ENCODE data around the gene F2RL1. TPM values are rescaled to one million over a fixed set of nuclear protein-coding genes. Genes with fewer than 3 reads are reported as not detected.
A peak's percentile ranks its signal among the peaks of the same experiment; 100 is the strongest.

Gene F2RL1
- total RNA-seq, 2 experiments from 2014 or later: 2.3 to 2.9 TPM

DNA sequence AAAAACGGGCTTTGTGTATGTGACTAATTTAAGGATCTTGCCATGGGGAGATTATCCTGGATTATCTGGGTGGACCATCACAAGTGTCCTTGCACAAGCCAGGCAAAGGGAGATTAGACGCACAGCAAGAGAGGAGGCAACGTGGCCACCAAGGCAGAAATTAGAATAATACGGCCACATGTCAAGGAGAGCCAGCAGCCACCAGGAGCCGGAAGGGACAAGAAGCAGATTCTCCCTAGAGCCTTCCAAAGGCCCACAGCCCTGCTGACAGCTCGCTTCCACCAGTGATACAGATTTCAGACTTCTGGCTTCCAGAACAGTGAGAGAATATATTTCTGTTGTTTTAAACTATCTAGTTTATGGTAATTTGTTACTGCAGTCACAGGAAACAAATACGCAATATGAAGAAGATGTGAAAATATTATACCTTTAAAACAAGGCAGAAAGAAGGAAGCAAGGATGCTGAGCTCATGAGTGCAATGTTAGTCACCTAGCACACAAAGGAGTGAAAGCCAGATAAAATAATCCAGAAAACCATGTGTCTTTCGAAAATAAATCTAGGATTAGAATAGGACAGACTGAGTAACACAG lies 28.7 kb upstream of the F2RL1 start:
- Mint-ChIP-seq H3K36me3 (no peaks in the 10 kb centered on the region), H3K27me3 (no peaks in the 10 kb centered on the region), H3K9me3 (no peaks in the 10 kb centered on the region), H3K27ac (peak overlapping the region; percentile 11), H3K4me1 (ENCODE audit: low read depth) (peaks cover 20% of the 10 kb centered on the region), H3K4me3 (no peak overlapping the region)
- intact Hi-C loops (cut with micrococcal nuclease): loop anchor here (1.0 to 2.0 kb wide), 3 partner anchors 51 to 99 kb away; no protein-coding TSS in a partner anchor
- CTCF ChIA-PET: interaction anchor here (1.1 to 1.6 kb wide), 3 partner anchors 15 to 188 kb away, joined by 3 to 8 read pairs (median 5); no protein-coding TSS in a partner anchor
- DNase-seq: no peak
- POLR2A ChIA-PET: interaction anchor here (1.3 to 1.5 kb wide), 2 partner anchors 17 to 287 kb away, joined by 3 to 7 read pairs; no protein-coding TSS in a partner anchor

DNA sequence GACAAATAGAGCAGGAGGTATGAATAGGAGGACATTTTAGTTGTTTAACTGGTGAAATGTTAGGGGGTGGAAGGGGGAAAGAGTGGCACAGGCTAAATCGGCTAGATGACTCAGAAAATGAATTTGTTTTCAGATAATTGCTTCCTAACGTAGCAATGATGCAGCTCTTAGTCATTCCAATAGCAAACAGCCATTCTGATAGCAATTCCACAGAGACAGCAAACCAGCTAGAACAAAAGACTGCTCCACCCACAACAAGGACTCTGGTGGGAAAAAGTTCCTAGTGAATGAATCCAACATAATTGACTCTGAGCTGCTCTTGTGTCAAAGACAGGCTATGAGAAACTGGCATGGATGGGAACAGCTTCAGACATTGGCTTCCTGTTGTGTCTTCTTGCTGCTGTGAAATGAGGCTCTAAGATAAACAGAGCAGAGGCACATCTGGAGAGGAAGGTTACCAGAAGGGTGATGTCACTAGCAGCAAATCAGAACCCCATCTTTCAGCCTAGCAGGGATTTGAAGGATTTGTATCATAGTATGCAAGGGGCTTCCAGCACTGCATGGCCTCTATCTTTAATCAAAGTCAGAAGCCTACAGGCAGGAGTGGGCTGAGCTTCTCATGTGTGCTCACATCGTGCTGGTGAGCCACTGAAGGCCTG lies 28.1 kb upstream of the F2RL1 start:
- Mint-ChIP-seq H3K4me3 (no peak overlapping the region), H3K27ac (peak overlapping the region; percentile 67), H3K36me3 (no peaks in the 10 kb centered on the region), H3K27me3 (no peaks in the 10 kb centered on the region), H3K9me3 (no peaks in the 10 kb centered on the region), H3K4me1 (ENCODE audit: low read depth) (peaks cover 20% of the 10 kb centered on the region)
- ChIA-PET CTCF (interaction anchor here (1.1 to 1.6 kb wide), 3 partner anchors 16 to 189 kb away, joined by 3 to 10 read pairs (median 5); no protein-coding TSS in a partner anchor), POLR2A (interaction anchor here (0.7 to 1.5 kb wide), 4 partner anchors 11 to 286 kb away, joined by 3 to 7 read pairs (median 5); no protein-coding TSS in a partner anchor)
- intact Hi-C loops (cut with micrococcal nuclease): loop anchor here (1.0 to 2.0 kb wide), 4 partner anchors 16 to 99 kb away; no protein-coding TSS in a partner anchor
- peak; percentile 24 for DNase-seq

DNA sequence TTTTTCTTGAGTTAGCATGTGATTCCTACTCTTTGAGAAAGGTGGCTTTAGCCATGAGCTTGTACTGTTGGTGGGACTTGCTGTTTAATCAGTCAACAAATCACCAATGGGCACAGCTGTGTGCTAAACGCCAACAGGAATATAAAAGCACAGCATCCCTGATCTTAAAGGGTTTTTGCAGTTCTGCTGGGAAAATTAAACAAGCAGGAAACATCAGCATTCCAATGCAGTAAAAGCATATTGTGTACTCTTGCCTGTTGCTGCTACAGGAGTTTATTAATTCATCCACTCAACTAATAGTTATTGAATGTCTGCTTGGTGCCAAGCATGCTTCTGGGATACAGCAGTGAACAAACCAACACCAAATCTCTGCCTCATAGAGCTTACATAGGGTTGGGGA lies 27.4 kb upstream of the F2RL1 start:
- POLR2A ChIA-PET: interaction anchor here (0.8 to 1.5 kb wide), 2 partner anchors 15 to 59 kb away, joined by 3 to 7 read pairs; no protein-coding TSS in a partner anchor
- CTCF ChIA-PET: interaction anchor here (1.3 to 1.6 kb wide), 2 partner anchors 17 to 189 kb away, joined by 5 to 10 read pairs; no protein-coding TSS in a partner anchor
- peaks cover 20% of the 10 kb centered on the region for H3K4me1 Mint-ChIP-seq (ENCODE audit: low read depth)
- no peak for DNase-seq
- H3K27me3 Mint-ChIP-seq: no peaks in the 10 kb centered on the region
- no peaks in the 10 kb centered on the region for H3K9me3 Mint-ChIP-seq
- no peaks in the 10 kb centered on the region for H3K36me3 Mint-ChIP-seq
- no peak overlapping the region for H3K27ac Mint-ChIP-seq
- intact Hi-C loops (cut with micrococcal nuclease): loop anchor here (1.0 to 2.0 kb wide), 3 partner anchors 15 to 57 kb away; no protein-coding TSS in a partner anchor
- H3K4me3 Mint-ChIP-seq: no peak overlapping the region

- Mint-ChIP-seq H3K4me1 (ENCODE audit: low read depth) (peaks cover 14% of the 10 kb centered on the region), H3K9me3 (no peaks in the 10 kb centered on the region), H3K36me3 (no peaks in the 10 kb centered on the region), H3K27ac (no peak overlapping the region), H3K4me3 (no peak overlapping the region), H3K27me3 (no peaks in the 10 kb centered on the region)
- no peak for DNase-seq
- POLR2A ChIA-PET: no interaction called here
- intact Hi-C loops (cut with micrococcal nuclease): no loop called here
- CTCF ChIA-PET: no interaction called here
Measured at GRCh38 chr5:76794871-76795270, 24.0 kb upstream of the F2RL1 start.

DNA sequence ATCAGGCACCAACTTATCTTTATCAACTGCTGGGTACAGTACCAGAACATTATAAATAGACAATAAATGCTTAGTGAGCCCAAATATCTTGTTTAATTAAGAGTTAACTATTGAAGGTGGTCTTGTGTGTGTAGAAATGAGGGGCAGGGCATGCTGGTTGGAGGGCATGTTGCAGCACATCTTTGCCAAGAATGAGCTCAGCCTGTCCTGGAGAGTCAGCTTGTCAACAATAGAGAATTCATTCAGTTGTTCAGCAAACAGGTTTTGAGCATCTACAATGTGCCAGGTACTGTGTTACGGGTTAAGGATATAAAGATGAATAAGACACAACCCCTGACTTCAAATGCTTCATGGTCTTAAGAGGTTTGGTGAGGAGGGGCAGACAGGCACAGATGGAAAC lies 19.2 kb upstream of the F2RL1 start:
- CTCF ChIA-PET: no interaction called here

GRCh38 chr5:76800579-76800978 lies 18.3 kb upstream of the F2RL1 start:
- CTCF ChIA-PET: no interaction called here
- no peaks in the 10 kb centered on the region for H3K36me3 Mint-ChIP-seq
- intact Hi-C loops (cut with micrococcal nuclease): no loop called here
- no peak overlapping the region for H3K27ac Mint-ChIP-seq
- no peak for DNase-seq
- no peaks in the 10 kb centered on the region for H3K4me1 Mint-ChIP-seq (ENCODE audit: low read depth)
- no peaks in the 10 kb centered on the region for H3K9me3 Mint-ChIP-seq
- POLR2A ChIA-PET: no interaction called here
- H3K27me3 Mint-ChIP-seq: no peaks in the 10 kb centered on the region
- H3K4me3 Mint-ChIP-seq: no peak overlapping the region

More for the DNA sequence above, 19.2 kb upstream of the F2RL1 start:
- no peaks in the 10 kb centered on the region for H3K36me3 Mint-ChIP-seq
- POLR2A ChIA-PET: no interaction called here
- no peak for DNase-seq
- H3K27me3 Mint-ChIP-seq: no peaks in the 10 kb centered on the region
- H3K27ac Mint-ChIP-seq: no peak overlapping the region
- intact Hi-C loops (cut with micrococcal nuclease): no loop called here
- H3K9me3 Mint-ChIP-seq: no peaks in the 10 kb centered on the region
- no peak overlapping the region for H3K4me3 Mint-ChIP-seq
- no peaks in the 10 kb centered on the region for H3K4me1 Mint-ChIP-seq (ENCODE audit: low read depth)

DNA sequence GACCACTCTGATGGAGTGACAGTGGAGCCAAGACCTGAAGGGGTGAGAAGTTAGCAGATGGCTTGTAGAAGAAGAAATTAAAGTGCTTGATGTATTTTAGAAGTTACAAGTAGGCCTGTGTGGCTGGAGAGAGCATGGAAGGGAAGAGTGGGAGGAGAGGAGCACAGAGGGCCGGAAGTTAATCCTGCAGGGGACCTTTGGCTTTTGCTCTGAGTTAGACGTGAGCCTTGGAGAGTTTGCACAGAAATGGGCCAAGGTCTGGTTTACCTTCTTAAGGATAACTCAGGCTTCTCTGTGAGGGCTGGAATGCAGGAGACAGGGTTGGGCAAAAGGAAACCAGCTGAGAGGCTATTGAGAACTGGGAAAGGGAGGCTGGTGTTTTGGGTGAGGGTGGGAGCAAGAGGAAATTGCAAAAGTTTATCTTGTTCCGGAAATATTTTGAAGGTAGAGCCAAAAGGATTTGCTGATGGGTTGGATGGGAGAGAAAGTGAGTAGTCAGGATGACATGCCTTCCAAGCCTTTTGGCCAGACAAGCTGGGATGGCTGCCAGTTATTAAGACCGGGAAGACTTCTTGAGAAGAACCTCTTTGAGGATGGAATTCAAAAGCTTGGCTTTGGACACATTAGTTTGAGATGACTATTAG lies 17.5 kb upstream of the F2RL1 start:
- CTCF ChIA-PET: no interaction called here
- H3K4me3 Mint-ChIP-seq: no peak overlapping the region
- H3K36me3 Mint-ChIP-seq: no peaks in the 10 kb centered on the region
- intact Hi-C loops (cut with micrococcal nuclease): no loop called here
- no peak overlapping the region for H3K27ac Mint-ChIP-seq
- H3K4me1 Mint-ChIP-seq (ENCODE audit: low read depth): peaks cover under 1% of the 10 kb centered on the region
- POLR2A ChIA-PET: no interaction called here
- H3K9me3 Mint-ChIP-seq: no peaks in the 10 kb centered on the region
- H3K27me3 Mint-ChIP-seq: no peaks in the 10 kb centered on the region
- DNase-seq: no peak

- ChIA-PET CTCF (no interaction called here), POLR2A (no interaction called here)
- Mint-ChIP-seq H3K4me3 (no peak overlapping the region), H3K27me3 (no peaks in the 10 kb centered on the region), H3K4me1 (ENCODE audit: low read depth) (peaks cover 3% of the 10 kb centered on the region), H3K27ac (no peak overlapping the region), H3K9me3 (no peaks in the 10 kb centered on the region), H3K36me3 (no peaks in the 10 kb centered on the region)
- intact Hi-C loops (cut with micrococcal nuclease): no loop called here
- DNase-seq: no peak
Measured at GRCh38 chr5:76801803-76802195, 17.0 kb upstream of the F2RL1 start.

- intact Hi-C loops (cut with micrococcal nuclease): no loop called here
- H3K9me3 Mint-ChIP-seq: no peaks in the 10 kb centered on the region
- CTCF ChIA-PET: no interaction called here
- POLR2A ChIA-PET: no interaction called here
- DNase-seq: no peak
- no peak overlapping the region for H3K27ac Mint-ChIP-seq
- H3K36me3 Mint-ChIP-seq: no peaks in the 10 kb centered on the region
- peaks cover 3% of the 10 kb centered on the region for H3K4me1 Mint-ChIP-seq (ENCODE audit: low read depth)
- H3K4me3 Mint-ChIP-seq: no peak overlapping the region
- no peaks in the 10 kb centered on the region for H3K27me3 Mint-ChIP-seq
Measured at GRCh38 chr5:76804266-76804665, 14.6 kb upstream of the F2RL1 start.

DNA sequence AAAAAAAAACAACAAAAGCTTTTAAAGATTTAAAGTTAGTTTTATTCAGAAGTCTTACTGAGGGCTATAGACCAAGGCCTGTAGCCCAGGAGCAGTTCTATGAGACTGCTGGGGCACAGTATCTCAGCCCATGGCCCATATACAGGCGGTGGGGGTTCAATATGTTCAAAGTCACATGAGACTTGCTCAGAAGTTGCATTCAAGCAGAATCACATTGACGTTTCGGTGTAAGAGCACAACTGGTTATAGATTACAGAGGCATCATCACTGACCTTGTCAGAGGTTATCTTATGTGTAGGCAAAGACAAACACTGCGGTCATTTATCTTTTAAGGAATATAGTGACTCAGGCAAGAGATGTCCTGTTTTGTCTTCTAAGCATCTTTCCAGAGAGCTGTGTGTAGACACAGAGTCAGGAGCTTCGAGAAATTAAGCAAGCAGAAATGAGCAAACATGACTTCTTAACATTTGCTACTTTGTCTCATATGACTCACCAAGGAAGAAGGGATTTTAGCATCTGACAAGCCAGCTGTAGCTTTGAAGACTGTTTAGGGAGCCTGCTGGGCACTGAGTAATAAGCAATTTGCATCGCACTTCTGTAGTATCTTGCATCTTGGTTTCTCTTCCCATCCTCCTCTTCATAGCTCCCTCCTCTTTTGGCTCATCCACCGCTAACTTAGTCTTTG lies 12.9 kb upstream of the F2RL1 start:
- no peaks in the 10 kb centered on the region for H3K27me3 Mint-ChIP-seq
- intact Hi-C loops (cut with micrococcal nuclease): loop anchor here (1.0 kb wide), 1 partner anchor 15 kb away; no protein-coding TSS in a partner anchor
- CTCF ChIA-PET: interaction anchor here (0.8 to 1.7 kb wide), 2 partner anchors 11 to 31 kb away, joined by 3 to 4 read pairs; no protein-coding TSS in a partner anchor
- peak; percentile 15 for DNase-seq
- H3K27ac Mint-ChIP-seq: peak overlapping the region; percentile 55
- H3K4me1 Mint-ChIP-seq (ENCODE audit: low read depth): peaks cover 3% of the 10 kb centered on the region
- H3K4me3 Mint-ChIP-seq: no peak overlapping the region
- POLR2A ChIA-PET: interaction anchor here (1.5 kb wide), 1 partner anchor 15 kb away, joined by 7 read pairs; no protein-coding TSS in a partner anchor
- no peaks in the 10 kb centered on the region for H3K36me3 Mint-ChIP-seq
- H3K9me3 Mint-ChIP-seq: no peaks in the 10 kb centered on the region

- POLR2A ChIA-PET: interaction anchor here (0.8 to 1.5 kb wide), 2 partner anchors 11 to 17 kb away, joined by 4 to 7 read pairs; no protein-coding TSS in a partner anchor
- H3K27me3 Mint-ChIP-seq: no peaks in the 10 kb centered on the region
- CTCF ChIA-PET: interaction anchor here (1.7 kb wide), 1 partner anchor 32 kb away, joined by 4 read pairs; no protein-coding TSS in a partner anchor
- no peaks in the 10 kb centered on the region for H3K36me3 Mint-ChIP-seq
- H3K4me1 Mint-ChIP-seq (ENCODE audit: low read depth): peaks cover 3% of the 10 kb centered on the region
- no peaks in the 10 kb centered on the region for H3K9me3 Mint-ChIP-seq
- no peak for DNase-seq
- H3K4me3 Mint-ChIP-seq: no peak overlapping the region
- intact Hi-C loops (cut with micrococcal nuclease): no loop called here
- no peak overlapping the region for H3K27ac Mint-ChIP-seq
Measured at GRCh38 chr5:76807296-76807695, 11.5 kb upstream of the F2RL1 start.
